Skin epidermis (tissue), 12 donors: ENCODE data around the gene FAM193A.

ENCODE experiments used
- H3K27ac ChIP-seq, 21 experiments: fragments of 200-600 bp; sonication (generic) in 11 of 21; one replicate each; pipeline ENCODE4 v1.5.0; 2020; ENCODE audit warnings: mild to moderate bottlenecking in 3 of 21, inconsistent platforms in 2 of 21, moderate library complexity in 2 of 21
- H3K4me3 ChIP-seq, 7 experiments: fragments of 200-600 bp; sonication (generic) in 2 of 7; one replicate each; pipeline ENCODE4 v1.5.0; 2020; ENCODE audit warnings: inconsistent platforms in 2 of 7, mild to moderate bottlenecking in 2 of 7, moderate library complexity in 1 of 7

Gene FAM193A

DNA sequence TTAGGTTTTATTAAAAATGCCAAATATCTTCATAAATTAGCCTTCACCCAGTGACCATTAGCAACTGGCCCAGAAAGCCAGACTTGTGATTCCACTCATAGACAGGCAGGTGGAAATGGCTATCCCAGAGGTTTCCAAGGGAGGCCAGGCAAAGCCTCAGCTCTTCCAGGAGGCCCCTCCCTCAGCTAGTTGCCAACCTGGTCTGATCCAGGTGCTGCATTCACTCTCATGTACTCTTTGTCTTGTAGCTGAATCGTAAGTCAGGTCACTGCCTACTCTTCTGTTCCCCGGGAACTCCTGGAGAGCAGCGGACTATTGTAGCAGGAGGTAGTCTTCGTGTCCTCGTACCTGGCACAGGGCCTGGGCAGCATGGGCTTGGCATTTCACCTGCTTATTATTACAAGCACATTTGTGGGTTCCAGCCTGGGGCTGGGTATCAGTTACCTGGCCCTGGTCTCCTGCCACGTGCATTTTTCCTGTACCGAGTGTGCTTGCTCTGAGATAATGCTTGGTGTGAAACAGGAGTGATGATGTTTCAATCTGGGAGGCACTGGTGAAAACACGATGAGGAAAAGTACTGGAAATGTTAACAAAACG lies 101.6 kb downstream of the FAM193A start:
- no peak overlapping the region for H3K27ac ChIP-seq

DNA sequence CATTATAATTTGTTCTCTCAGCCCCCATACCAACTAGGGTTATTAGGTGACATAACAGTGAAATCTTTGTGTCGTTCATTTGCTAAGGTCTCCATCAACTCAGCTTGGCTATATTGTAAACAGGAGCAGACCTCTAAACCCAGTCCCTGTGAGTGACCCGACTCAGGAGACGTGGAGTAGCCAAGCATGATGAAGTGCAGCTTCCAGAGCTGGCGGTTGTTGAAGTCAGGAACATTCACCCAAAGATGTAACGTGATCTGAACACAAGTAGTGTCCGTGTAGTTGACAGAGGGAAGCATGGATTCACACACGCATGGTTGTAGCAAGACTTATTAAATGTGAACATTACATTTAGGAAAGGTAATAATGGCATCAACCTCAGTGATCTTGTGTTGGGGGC lies 102.3 kb downstream of the FAM193A start:
- Histone ChIP-seq H3K27ac (no peak overlapping the region), H3K4me3 (no peak overlapping the region)

More for the DNA sequence above, 101.6 kb downstream of the FAM193A start:
- no peak overlapping the region for H3K4me3 ChIP-seq

DNA sequence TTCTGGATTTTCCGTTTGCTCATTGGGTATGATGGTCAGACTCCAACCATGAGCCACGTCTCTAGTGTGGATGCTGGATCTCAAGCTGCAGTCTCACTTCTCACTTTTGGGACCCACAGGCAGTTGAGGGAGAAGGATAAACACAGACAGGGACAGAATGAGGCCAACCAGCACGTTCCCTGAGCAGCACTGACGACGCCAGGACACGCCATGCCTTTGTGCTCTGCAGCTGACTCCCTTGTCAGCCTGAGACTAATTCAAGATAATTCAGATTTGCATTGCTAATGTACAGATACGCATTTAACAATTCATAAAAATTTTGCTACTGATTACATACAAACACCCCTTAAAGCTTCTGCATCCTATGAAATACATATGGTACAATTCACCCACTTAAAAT lies 106.5 kb downstream of the FAM193A start:
- Histone ChIP-seq H3K4me3 (no peak overlapping the region), H3K27ac (no peak overlapping the region)

DNA sequence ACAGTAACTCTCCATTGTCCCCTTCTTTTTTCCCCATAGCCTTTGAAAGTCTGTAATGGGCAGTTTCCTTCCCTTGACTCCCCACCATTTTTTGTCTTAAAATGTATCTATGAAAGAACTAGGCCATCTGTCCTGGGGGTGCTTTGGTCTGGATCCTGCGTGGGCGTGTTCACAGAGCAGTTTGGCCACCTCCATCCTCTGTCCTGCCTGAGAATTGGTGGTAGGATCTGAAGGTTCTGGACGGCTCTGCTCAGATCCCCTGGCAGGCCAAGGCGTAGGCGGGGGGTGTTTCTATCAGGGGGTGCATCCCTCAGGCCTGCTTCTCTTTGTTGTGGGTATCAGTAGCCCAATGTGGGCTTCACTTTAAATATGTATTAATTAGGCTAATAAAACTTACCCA lies 107.1 kb downstream of the FAM193A start:
- H3K4me3 ChIP-seq: no peak overlapping the region
- no peak overlapping the region for H3K27ac ChIP-seq

DNA sequence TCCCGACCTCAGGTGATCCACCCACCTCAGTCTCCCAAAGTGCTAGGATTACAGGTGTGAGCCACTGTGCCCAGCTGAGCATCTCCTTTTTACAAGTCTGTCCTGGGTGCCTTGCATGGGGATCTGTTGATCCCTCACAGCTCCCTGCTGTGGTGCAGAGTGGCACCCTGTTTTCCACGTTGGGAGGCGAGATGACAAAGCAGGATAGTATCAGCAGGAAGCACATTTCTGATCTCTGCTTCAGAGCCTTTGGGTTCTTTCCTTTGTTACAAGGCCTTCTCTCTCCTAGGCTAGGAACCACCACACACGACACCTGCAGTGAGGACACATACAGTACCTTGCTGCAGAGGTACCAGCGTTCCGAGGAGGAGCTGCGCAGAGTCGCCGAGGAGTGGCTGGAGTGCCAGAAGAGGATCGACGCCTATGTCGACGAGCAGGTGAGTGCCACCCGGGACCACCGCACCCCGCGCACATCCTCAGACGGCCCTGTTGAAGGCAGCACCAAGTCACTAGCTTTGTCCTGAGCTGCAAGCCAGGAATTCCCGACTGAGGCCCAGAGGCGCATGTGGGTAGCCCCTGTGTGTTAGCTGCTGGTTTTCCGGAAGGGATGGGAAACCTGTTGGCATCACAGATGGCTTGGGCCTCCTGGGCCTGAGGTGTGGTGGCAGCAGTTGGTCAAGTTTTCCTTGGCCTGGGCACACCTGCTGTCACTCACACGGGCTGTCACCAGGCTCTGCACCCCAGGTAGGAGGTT lies 110.1 kb downstream of the FAM193A start:
- H3K4me3 ChIP-seq: no peak overlapping the region
- H3K27ac ChIP-seq: no peak overlapping the region

DNA sequence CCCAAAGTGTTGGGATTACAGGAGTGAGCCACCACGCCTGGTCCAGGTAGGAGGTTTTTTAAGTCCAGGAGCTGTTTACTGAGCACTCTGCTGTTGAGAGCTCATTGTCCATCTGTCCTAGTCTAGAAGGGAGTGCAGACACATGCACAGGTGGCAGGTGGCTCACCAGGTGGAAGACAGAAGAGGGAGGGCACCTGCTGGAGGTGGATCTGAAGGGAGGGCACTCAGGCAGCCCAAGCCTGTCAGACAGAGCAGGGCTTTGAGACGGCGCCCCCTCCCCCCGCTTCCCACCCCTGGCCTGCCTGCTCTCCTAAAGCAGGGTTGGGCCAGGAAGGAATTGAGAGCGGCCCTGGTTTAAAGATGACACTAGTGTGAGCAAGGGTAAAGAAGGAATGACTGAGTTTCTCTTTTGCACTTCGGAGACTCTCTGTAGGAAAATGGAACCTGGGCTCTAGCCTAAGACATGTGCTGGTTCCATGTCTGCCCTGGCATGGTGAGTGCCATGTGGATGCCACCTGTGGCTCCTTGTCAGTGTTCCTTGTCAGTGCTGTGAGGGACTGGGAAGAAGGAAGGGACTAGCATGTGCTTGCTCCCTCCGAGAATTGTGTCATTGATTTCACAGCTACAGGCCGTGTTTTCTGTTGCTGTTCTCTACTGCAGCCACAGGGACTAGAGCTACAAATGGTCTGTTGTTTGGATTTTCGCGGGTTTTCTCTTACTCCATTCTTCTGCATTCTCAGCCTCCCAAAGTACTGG lies 111.1 kb downstream of the FAM193A start:
- no peak overlapping the region for H3K27ac ChIP-seq
- H3K4me3 ChIP-seq: no peak overlapping the region

DNA sequence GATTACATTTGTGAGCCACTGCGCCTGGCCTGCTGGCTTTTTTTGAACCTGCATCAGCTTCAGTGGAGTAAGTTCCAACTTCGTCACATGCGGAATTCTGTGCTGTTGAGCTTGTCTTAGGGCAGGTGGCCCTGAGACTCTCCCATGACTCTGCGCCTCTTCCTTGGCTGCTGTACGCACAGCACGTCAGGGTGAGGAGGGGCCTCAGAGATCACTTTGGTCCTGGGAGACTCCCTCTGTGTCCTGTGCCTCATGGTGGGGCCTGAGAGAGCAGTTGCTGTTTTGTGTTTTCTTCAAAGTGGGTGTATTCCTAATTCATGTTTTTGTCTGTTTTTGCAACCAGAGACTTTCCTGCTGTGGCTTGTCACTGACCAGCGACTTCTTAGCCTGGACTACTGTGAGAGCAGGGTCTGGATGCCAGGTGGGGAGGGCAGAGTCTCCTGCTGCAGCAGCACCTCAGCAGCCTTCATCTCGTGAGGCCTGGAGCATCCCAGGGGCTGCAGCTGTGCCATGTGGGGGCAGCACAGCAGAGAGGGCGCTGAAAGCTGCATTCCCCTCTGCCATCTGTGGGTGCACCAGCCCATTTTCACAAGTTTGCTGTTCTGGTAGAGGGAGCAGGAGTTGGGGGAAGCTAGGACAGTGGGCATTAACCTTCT lies 111.8 kb downstream of the FAM193A start:
- H3K4me3 ChIP-seq: no peak overlapping the region
- no peak overlapping the region for H3K27ac ChIP-seq

DNA sequence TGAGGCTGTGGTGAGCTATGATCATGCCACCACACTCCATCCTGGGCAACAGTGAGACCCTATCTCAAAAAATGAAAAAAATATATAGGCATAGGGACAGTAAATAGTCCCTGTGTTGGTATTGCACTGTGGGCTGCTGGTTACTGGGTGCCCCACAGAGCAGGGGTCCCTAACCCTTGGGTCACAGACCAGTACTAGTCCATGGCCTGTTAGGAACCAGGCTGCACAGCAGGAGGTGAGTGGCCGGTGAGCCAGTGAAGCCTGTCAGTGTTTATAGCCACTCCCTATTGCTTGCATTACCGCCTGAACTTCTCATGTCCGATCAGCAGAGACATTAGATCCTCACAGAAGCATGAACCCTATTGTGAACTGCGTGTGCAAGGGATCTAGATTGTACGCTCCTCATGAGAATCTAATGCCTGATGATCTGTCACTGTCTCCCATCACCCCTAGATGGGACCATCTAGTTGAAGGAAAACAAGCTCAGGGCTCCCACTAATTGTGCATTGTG lies 113.2 kb downstream of the FAM193A start:
- no peak overlapping the region for H3K4me3 ChIP-seq
- no peak overlapping the region for H3K27ac ChIP-seq

DNA sequence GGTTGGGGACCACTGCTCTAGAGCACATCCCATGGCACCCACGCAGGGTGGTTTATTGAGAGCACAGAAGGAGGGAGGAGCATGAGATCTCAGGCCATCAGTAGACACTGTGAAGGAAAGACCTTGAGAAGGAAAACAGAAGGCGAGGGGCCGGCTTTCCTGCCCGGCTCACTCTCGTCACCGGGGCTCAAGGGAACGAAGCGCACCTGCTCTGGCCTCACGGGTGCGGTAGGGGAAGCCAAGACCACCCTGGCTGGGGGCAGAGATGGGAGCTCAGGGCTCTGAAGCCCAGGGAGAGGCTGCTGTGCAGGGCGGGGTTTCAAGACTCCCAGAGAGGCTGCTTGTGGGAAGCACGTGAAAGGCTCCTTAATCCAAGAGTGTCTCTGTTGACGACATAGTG lies 113.8 kb downstream of the FAM193A start:
- Histone ChIP-seq H3K4me3 (no peak overlapping the region), H3K27ac (no peak overlapping the region)

DNA sequence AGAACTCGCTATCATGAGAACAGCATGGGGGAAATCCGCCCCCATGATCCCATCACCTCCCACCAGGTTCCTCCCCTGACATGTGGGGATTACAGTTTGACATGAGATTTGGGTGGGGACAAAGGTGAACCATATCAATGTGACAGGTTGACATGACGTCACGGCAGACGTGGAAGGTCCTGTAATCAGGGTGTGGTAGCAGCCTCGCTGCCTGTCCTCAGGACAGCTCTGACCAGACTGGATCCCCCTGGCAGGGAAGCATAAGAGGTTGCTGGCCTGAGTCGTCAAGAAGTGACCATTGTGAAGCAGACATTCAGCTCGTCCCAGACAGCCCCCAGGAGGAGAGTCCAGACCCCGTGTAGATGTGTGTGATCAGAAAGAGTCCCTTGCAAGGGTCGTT lies 115.1 kb downstream of the FAM193A start:
- no peak overlapping the region for H3K4me3 ChIP-seq
- no peak overlapping the region for H3K27ac ChIP-seq

DNA sequence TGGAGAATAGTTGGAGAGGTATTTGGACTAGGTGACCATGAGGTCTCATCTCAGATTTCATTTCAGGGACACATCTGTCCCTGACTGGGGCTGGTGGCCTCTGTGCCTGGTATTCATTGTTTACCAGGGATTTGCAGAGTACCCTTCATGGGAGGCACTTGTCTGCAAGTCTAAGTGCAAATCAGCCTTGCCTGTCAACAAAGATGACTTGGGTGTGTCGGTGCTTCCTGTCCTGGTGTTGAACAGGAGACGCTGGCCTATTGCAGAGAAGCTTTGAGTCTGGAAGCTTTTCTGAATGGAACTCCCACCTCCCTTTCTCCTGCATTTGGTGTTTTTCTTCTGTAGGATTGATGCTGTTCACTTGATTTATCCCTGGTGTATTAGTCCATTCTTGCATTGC lies 115.6 kb downstream of the FAM193A start:
- H3K27ac ChIP-seq: no peak overlapping the region
- H3K4me3 ChIP-seq: no peak overlapping the region

DNA sequence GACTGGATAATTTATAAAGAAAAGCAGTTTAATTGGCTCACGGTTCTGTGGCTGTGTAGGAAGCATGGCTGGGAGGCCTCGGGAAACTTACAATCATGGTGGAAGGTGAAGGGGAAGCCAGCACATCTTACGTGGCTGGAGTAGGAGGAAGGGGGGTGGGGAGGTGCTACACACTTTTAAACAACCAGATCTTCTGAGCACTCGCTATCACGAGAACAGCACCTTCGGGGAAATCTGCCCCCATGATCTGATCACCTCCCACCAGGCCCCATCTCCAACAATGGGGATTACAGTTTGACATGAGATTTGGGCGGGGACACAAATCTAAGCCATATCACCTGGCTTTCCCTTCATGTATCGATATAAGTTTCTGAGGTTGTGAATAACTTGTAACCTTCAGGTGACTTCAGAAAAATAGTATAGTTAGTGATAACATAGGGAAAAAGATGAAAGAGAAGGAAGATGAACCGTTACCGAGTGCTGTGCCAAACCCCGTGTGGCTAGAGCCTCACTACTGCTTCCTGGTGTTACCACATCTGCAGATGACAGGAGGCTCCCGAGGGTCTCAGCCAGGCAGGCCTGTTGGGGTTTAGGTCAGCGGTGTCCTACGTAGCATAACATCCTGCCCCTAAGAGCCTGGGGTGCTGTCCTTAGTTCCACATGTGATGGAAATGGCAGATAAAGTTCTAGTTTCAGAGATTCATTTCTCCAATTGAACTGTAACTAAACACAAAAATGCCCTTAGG lies 116.1 kb downstream of the FAM193A start:
- Histone ChIP-seq H3K4me3 (no peak overlapping the region), H3K27ac (no peak overlapping the region)

DNA sequence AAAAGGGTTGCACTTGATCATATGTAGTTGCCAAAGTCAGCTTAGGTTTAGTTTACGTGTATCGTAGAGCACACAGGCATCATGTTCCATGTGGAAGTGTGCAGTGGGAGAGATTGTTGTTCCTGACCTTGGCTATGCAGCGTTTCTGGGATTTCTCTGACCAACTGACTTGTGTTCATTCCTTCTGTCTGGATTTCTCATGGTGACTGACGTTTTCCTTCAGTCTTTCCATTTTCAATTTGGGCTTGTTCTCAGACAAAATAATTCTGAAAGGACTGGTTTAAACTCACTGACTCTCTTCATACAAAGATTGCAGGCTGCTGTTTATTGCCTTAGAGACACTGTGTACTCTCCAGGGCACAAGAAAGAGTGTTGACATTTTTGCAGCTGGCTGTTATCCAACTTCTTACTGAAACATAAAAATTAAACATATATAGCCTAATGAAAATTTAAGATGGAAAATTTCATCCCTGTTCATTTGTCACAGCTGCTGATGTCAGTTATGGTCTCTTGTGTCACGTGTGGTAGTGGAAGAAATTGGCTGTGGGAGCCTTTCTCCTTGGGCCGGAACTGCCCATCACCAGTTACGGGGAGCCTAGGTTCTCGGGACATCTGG lies 124.3 kb downstream of the FAM193A start:
- Histone ChIP-seq H3K27ac (no peak overlapping the region), H3K4me3 (no peak overlapping the region)

DNA sequence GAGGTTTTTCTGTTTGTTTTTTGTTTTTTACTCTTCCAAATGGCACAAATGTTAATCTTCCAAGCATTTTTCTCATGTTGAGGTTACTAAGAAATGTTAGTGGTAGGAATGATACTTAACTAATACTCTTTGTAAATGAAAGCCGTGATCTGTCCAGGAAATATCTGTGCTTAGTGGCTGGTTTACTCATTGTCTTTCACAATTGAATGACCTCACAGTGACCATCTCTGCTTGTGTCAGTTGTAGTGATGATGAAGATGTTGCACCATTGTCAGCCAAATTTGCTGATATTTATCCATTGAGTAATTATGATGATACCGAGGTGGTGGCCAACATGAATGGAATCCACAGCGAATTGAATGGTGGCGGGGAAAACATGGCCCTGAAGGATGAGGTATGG lies 126.2 kb downstream of the FAM193A start:
- no peak overlapping the region for H3K27ac ChIP-seq
- no peak overlapping the region for H3K4me3 ChIP-seq

DNA sequence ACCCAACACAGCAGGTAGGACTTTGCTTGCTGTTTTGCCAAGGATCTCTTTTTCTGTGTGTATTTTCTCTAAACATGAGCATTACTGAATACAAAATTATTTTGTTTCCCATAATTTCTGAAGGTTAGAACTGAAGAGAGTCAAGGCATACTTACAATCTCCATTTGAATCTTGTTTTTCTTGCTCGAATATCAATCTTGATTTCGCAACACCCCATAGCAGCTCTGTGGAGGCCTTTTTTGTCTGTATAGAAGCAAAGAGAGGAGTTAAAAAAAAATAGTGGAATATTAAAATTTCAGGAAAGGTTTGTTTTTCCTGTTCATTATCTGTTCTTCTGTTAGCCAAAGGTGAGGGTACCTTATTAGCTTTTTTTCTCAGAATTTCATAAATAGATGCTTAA lies 126.8 kb downstream of the FAM193A start:
- Histone ChIP-seq H3K4me3 (no peak overlapping the region), H3K27ac (no peak overlapping the region)

DNA sequence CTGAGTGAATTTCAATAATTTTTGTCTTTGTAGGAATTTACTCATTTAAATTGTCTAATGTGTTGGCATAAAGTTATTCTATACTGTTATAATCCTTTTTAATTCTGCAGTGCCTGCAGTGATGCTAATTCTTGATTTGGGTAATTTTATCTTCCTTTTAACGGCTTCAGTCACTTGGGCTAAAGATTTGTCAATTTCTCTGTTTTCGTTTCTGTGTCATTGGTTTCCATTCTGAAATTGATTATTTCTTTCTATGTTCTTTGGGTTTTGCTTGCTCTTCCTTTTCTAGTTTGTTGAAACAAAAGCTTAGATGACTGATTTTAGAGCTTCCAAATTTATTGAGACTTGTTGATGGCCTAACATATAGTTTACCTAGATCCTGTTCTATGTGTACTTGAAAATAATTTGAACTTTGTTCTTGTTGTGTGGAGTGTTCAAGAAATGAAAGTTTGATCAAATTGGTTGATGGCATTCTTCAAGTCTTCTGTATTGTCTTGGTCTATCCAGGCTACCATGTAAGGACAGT lies 130.3 kb downstream of the FAM193A start:
- H3K27ac ChIP-seq: peak overlapping the region in 3 of 21 experiments; percentile 0 to 21 (median 8)
- H3K4me3 ChIP-seq: no peak overlapping the region

DNA sequence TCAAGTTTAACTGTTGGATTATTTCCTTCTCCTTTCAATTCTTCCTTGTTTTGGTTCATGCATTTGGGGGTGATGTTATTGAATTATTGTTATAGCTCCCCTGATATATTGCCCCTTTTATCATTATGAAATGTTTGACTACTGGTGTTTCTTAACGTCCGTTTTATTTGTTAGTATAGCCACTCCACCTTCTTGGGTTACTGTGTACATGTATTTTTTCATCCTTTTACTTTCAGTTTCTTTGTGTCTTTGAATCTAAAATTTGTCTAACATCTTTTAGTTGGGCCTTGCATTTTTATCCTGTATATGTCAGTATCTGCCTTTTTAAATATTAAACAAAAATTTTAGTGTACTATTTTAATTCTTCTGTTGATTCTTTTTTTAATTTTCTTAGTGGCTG lies 131.0 kb downstream of the FAM193A start:
- H3K4me3 ChIP-seq: no peak overlapping the region
- H3K27ac ChIP-seq: peak overlapping the region in 4 of 21 experiments; percentile 0 to 29 (median 14)

DNA sequence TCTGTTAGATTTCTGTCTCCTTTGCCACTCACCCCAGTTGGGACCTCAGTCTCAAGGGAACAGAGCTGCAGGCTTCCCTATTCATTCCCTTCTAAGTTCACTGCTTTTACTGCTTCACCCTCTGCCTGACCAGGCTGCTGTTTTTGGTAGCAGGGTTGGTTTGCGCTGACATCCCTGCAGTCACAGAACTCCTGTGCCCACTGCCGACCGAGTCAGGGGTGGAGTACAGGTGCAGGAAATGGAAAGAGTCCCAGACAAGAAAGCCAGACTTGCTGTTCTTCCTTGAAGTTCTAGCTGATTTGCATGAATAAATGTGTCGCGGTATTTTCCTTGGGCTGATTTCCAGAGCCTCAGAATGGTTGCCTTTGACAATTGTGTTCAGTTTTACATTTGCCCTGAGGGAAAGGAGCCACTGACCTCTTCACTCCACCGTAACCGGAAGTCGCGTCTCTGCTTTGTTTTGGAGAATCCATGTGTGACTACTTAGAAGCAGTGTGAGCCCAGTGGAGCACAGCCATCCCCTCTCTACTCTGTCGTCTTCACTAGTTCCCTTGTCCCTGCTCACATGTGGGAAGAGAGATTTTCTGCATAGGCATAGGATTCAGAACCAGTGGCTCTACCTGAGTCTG lies 134.9 kb downstream of the FAM193A start:
- H3K4me3 ChIP-seq: no peak overlapping the region
- H3K27ac ChIP-seq: peak overlapping the region in 1 of 21 experiments; percentile 15
